Right forelimb (tissue), 1 donor: ENCODE results near the gene TJP3.

Experiments
- DNase-seq: peaks from one replicate; pipeline ENCODE4 v3.0.0-alpha.2; 2018

The TJP3 gene

DNA sequence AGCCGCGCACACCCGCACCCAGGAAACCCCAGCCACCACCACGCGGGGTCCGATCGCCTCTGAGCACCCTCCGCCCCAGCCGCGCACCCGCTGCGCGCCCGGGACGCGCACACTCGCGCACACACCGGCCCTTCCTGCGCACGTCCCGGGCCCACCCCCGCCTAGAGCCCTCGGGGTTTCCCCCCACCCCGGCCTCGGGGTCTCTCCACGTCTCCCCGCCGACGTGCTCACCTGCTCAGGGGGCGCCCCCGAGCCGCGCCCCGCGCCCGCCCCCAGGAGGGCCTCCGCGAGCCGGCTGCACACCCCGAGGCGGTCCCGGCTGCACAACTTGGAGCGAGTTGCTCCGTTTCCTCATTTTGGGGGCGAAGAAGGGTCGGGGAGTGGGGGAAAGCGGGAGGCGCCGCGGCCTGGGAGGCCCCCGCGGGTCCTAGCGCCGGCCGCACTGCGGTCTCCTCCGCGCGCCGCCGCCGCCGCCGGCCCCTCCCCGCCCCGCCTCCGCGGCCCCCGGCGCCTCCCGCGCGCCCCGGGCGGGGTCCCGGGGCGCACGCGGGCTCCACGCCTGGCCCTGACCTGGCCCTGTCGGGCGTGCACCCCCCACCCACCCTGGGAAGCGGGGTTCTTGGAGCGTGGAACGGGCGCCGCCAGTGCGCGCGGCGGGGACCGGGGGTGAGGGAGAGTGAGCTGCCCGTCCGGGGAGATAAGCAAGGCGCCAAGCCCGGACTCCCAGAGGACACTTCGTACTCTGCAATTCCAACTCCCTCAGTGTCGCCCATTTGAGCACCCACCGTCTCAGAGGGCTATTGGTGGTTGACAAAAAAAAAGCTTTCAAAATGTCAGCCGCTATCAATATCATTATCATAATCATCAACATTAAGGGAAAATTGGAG, 78.0 kb downstream of the TJP3 start, which contains the start of gene MATK:
TSS of gene MATK (minus strand) at position 444 of the 887 bp plus-strand sequence. CDS start 1,246 bp downstream, outside the sequence.
- DNase-seq: no peak

DNA sequence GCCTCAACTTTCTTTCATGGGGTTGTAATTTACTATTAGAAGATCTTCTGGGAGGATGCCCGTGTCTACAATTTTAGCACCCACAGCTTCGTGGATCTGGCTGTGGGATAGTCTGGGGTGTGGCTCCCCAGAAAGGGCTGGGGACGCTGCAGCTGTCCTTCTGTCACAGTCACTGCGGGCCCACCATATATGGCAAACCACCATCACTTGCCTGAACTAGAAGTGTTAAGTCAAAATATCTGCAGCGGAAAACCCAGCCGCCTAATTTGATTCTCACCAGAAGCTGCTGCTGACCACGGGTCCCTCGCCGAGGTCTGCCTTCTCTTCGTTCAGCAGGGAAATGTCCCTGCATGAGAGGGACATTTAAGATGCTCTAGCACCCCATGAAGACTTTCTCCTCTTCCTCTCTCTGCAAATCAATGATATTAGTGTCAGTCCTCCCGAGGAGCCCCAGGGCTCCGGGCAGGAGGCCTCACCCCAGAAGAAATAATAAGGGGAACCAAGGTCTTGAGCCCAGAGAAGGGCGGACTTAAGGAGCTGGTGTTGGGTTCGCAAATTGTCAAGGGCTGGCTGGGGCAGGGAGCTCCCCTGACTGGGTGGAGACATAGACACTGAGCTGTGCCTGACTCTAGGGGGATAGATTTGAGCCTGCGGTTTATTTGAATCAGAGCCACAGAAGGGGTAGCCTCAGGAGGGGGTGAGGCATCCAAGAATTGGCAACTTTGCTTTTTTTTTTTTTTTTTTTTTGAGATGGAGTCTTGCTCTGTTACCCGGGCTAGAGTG, 81.0 kb downstream of the TJP3 start:
- no peak for DNase-seq

DNA sequence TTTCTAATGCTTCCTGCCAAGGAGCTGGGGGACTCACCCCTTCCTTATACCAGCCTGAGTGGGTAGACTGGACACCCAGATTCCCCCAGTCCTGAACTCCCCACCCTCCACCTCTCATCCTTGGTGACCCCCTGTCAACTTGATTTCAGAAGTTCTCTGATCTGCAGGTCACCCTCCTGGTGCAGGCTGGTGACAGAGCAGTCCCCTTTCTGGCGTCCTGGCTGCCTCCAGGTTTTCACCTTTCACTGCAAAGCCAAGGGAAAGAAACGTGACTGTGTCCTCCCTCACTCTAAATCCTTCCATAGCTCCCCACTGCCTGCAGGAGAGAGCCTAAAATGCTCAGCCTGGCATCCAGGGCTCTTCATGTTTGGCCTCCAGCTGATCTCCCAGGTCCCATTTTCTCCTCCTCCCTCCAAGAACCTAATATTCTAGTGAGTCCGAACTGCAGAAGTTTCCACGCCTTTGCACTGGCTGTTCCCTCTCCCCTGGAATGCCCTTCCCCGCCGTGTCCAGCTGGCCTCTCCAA, 82.1 kb downstream of the TJP3 start:
- no peak for DNase-seq

DNA sequence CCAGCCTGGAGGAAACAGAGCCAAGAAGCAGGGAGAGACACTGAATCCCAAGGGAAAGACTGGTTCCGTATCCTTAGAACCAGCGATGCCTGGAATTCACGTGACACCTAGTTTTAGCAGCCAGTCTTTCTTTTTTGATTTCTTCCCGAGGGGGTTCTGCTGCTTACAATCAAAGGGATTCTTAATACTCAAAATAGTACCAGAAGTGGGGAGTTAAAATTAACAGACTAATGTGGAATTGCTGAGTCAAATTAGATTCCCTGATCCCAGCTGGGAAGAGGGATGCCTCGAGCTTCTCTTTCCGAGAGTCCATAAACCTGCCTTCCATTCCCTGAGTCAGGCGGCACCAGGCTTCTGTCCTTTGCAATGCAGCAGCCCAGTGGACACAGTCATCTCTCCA, 82.8 kb downstream of the TJP3 start:
- DNase-seq: no peak

DNA sequence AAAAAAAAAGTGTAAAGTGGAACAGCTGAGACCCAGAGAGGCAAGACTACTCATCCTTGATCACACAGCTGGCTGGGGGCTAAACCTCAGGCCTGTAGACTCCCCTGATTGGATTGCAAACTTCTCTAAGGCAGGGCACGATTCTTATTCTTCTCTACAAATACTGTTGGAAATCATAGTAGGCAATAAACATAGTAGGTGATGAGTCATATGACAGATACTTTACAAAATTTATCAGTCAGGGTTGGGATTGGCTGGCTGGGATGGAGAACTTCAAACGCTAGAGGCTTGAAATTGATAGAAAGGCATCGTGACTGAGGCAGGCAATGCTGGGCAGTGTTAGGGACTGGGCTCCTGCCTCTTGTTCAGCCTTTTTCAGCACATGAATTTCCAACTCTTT, 83.9 kb downstream of the TJP3 start:
- DNase-seq: no peak

DNA sequence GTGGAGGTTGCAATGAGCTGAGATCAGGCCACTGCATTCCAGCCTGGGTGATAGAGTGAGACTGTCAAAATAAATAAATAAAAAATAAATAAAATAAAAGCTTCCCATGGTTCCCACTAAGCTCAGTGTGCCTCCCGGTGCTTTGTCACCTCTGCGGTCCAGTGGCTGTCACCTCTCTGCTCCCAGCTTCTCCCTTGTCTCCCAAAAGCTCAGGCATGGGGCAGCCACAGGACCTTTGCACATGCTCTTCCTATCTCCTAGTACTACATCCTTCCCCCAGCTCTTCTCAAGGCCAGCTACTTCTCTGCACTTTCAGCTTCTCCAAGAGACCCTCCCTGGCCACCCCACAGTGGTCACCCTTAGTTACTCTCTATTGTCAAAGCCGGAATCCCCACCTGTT, 85.6 kb downstream of the TJP3 start:
- no peak for DNase-seq

DNA sequence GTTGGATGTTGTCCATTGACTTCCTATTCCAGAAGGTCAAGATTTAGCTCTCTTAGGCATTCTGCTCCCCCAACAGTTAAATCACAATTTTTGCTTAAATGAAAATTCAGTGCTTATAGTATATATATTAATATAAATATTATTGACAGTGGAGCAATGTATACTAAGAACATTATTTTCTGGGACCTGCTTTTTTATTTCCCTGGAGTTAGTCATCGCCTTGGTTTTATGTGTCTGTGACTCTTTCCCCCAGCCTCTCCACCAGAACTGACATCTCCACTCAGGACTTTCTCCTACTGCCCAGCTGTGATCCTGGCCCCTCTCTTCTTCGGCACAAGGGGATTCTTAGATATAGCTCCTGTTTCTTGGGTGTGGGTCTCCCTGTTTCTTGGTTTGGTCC, 88.2 kb downstream of the TJP3 start:
- no peak for DNase-seq

DNA sequence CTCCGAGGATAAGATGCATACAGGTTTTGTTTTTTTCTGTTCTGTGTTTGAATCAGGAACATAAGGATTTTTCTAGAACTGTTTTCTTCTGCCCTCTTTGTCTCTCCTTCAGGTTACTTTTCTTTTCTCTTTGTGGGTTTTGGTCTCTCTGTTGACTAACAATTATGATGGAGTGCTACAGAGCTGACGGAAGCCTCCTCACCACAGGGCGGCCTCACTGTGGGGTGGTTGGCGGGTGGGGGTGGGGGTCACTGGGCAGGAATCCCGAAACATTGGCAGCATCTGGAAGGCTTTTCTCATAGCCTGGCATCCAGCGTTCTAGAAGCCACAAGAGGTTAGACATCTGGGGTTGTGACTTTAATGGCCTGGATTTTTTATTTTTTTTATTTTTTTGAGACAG, 90.0 kb downstream of the TJP3 start:
- no peak for DNase-seq
